GM12891 (cell line): ENCODE data around the gene PEPD.

Experiments used
- POLR2A ChIP-seq: IDR thresholded peaks from 2 replicates; pipeline ENCODE4 v1.6.1; 2011; ENCODE audit warnings: low read depth, low read length, control low read depth
- POLR2AphosphoS5 ChIP-seq: IDR thresholded peaks from 2 replicates; pipeline ENCODE4 v1.6.1; 2011; ENCODE audit warnings: low read depth, low read length, control low read depth
- POU2F2 ChIP-seq: IDR thresholded peaks from 2 replicates; pipeline ENCODE4 v1.6.1; 2011; ENCODE audit warnings: low read depth, mild to moderate bottlenecking, control low read depth, low read length, moderate library complexity
- SPI1 ChIP-seq: IDR thresholded peaks from 2 replicates; pipeline ENCODE4 v1.6.1; 2011; ENCODE audit warnings: low read depth, low read length, control low read depth
- TAF1 ChIP-seq: IDR thresholded peaks from 2 replicates; pipeline ENCODE4 v1.6.1; 2011; ENCODE audit warnings: low read depth, low read length, control low read depth

DNA sequence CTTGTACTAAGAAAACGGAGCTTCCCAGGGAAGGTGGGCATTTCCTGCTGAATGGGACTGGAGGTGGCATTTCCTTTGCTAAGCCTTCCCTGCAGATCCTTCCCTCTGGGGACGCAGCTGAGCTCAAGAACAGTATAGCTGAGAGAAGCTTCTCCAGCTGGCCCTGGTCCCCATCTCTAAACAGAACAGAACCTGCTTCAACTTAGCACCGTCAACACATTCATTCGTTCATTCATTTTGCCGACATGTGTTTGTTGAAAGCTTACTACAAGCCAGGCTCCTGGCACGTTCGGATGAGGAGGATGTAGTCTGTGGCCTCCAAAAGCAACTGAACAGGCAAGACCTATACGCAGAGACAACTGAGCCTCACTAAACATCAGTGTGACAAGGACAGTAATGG lies 36.6 kb upstream of the PEPD start:
- no peak for TF ChIP-seq POLR2A
- TF ChIP-seq SPI1 = no peak
- TF ChIP-seq TAF1 = no peak
- TF ChIP-seq POLR2AphosphoS5 = no peak
- TF ChIP-seq POU2F2 = no peak
